ENCODE data around the gene TMEM239.

TMEM239 gene

GRCh38 chr20:2795451-2795850 is 20.7 kb upstream of the TMEM239 start:
- ATAC-seq (replicated peaks) = no peak
- H3K9me3 Mint-ChIP-seq = no peaks in the 10 kb centered on the region
- H3K4me3 Mint-ChIP-seq = no peak overlapping the region
- peaks cover 13 to 23% of the 10 kb centered on the region in 2 donors for H3K4me1 Mint-ChIP-seq
- no peak for DNase-seq
- no peak overlapping the region for H3K27ac Mint-ChIP-seq
- peaks cover 31 to 63% of the 10 kb centered on the region in 2 donors for H3K27me3 Mint-ChIP-seq
- peaks cover 0 to 2% of the 10 kb centered on the region in 2 donors for H3K36me3 Mint-ChIP-seq

GRCh38 chr20:2796011-2796660 is 20.0 kb upstream of the TMEM239 start:
- peaks cover 0 to 2% of the 10 kb centered on the region in 2 donors for H3K36me3 Mint-ChIP-seq
- ATAC-seq (replicated peaks) (no peak), DNase-seq (no peak)
- H3K9me3 Mint-ChIP-seq = no peaks in the 10 kb centered on the region
- peaks cover 18 to 29% of the 10 kb centered on the region in 2 donors for H3K4me1 Mint-ChIP-seq
- H3K4me3 Mint-ChIP-seq = no peak overlapping the region
- H3K27me3 Mint-ChIP-seq = peaks cover 36 to 68% of the 10 kb centered on the region in 2 donors
- H3K27ac Mint-ChIP-seq = no peak overlapping the region

- no peak for DNase-seq
- H3K27me3 Mint-ChIP-seq = peaks cover 42 to 72% of the 10 kb centered on the region in 2 donors
- ATAC-seq (replicated peaks) = no peak
- no peaks in the 10 kb centered on the region for H3K9me3 Mint-ChIP-seq
- peaks cover 21 to 33% of the 10 kb centered on the region in 2 donors for H3K4me1 Mint-ChIP-seq
- no peak overlapping the region for H3K4me3 Mint-ChIP-seq
- no peak overlapping the region for H3K27ac Mint-ChIP-seq
- H3K36me3 Mint-ChIP-seq = peaks cover 0 to 2% of the 10 kb centered on the region in 2 donors
Observed at GRCh38 chr20:2797136-2797983, 18.8 kb upstream of the TMEM239 start.

- H3K4me3 Mint-ChIP-seq = no peak overlapping the region
- peaks cover 23 to 33% of the 10 kb centered on the region in 2 donors for H3K4me1 Mint-ChIP-seq
- H3K27me3 Mint-ChIP-seq = peaks cover 42 to 74% of the 10 kb centered on the region in 2 donors
- no peak overlapping the region for H3K27ac Mint-ChIP-seq
- peaks cover 0 to 2% of the 10 kb centered on the region in 2 donors for H3K36me3 Mint-ChIP-seq
- DNase-seq (no peak), ATAC-seq (replicated peaks) (no peak)
- H3K9me3 Mint-ChIP-seq = no peaks in the 10 kb centered on the region
Observed at GRCh38 chr20:2798095-2798805, 17.9 kb upstream of the TMEM239 start.

GRCh38 chr20:2798814-2799213 is 17.4 kb upstream of the TMEM239 start:
- Mint-ChIP-seq H3K4me1 (peaks cover 23 to 33% of the 10 kb centered on the region in 2 donors), H3K27ac (no peak overlapping the region), H3K36me3 (peaks cover 0 to 2% of the 10 kb centered on the region in 2 donors), H3K4me3 (peak overlapping the region in 1 of 2 donors; percentile 29), H3K9me3 (no peaks in the 10 kb centered on the region), H3K27me3 (peaks cover 37 to 71% of the 10 kb centered on the region in 2 donors)
- peak in 1 of 2 donors; percentile 1 for ATAC-seq (replicated peaks)
- no peak for DNase-seq

- Mint-ChIP-seq H3K27me3 (peaks cover 39 to 71% of the 10 kb centered on the region in 2 donors), H3K9me3 (no peaks in the 10 kb centered on the region)
Observed at GRCh38 chr20:2799271-2799670, 16.9 kb upstream of the TMEM239 start.

GRCh38 chr20:2799688-2800520 is 16.3 kb upstream of the TMEM239 start:
- ATAC-seq (replicated peaks) (peak; percentile 4 to 11), DNase-seq (no peak)
- Mint-ChIP-seq H3K27ac (peak overlapping the region; percentile 90), H3K36me3 (peaks cover 0 to 2% of the 10 kb centered on the region in 2 donors), H3K4me3 (peak overlapping the region; percentile 84 to 88), H3K27me3 (peaks cover 43 to 71% of the 10 kb centered on the region in 2 donors), H3K9me3 (no peaks in the 10 kb centered on the region), H3K4me1 (peaks cover 23 to 33% of the 10 kb centered on the region in 2 donors)

More at GRCh38 chr20:2799271-2799670, 16.9 kb upstream of the TMEM239 start:
- ATAC-seq (replicated peaks) (no peak), DNase-seq (no peak)
- Mint-ChIP-seq H3K27ac (peak overlapping the region; percentile 90), H3K4me1 (peaks cover 23 to 33% of the 10 kb centered on the region in 2 donors), H3K4me3 (peak overlapping the region; percentile 84 to 88), H3K36me3 (peaks cover 0 to 2% of the 10 kb centered on the region in 2 donors)

GRCh38 chr20:2800521-2801285 is 15.5 kb upstream of the TMEM239 start, which contains the start of gene CPXM1:
Gene CPXM1 (minus strand): TSS chr20:2800627. CDS start chr20:2800572, 55 bp downstream.
- H3K36me3 Mint-ChIP-seq = peaks cover 0 to 2% of the 10 kb centered on the region in 2 donors
- peak; percentile 80 for ATAC-seq (replicated peaks)
- peak within 1 kb of the TSS; percentile 84 to 88 for H3K4me3 Mint-ChIP-seq
- no peaks in the 10 kb centered on the region for H3K9me3 Mint-ChIP-seq
- H3K4me1 Mint-ChIP-seq = peaks cover 23 to 33% of the 10 kb centered on the region in 2 donors
- H3K27ac Mint-ChIP-seq = peak within 1 kb of the TSS; percentile 90
- DNase-seq = peak; percentile 49
- H3K27me3 Mint-ChIP-seq = peaks cover 49 to 76% of the 10 kb centered on the region in 2 donors

- H3K4me1 Mint-ChIP-seq = peaks cover 23 to 33% of the 10 kb centered on the region in 2 donors
- H3K27ac Mint-ChIP-seq = peak overlapping the region; percentile 90
- peak; percentile 6 to 12 for ATAC-seq (replicated peaks)
- no peak for DNase-seq
- H3K4me3 Mint-ChIP-seq = peak overlapping the region; percentile 66 to 88
- H3K9me3 Mint-ChIP-seq = no peaks in the 10 kb centered on the region
- H3K36me3 Mint-ChIP-seq = peaks cover 0 to 2% of the 10 kb centered on the region in 2 donors
- H3K27me3 Mint-ChIP-seq = peaks cover 54 to 82% of the 10 kb centered on the region in 2 donors
Observed at GRCh38 chr20:2801286-2801728, 14.9 kb upstream of the TMEM239 start.

- Mint-ChIP-seq H3K4me1 (peaks cover 19 to 26% of the 10 kb centered on the region in 2 donors), H3K27me3 (peaks cover 55 to 78% of the 10 kb centered on the region in 2 donors), H3K9me3 (no peaks in the 10 kb centered on the region), H3K36me3 (no peaks in the 10 kb centered on the region), H3K27ac (no peak overlapping the region), H3K4me3 (no peak overlapping the region)
- DNase-seq (no peak), ATAC-seq (replicated peaks) (no peak)
Observed at GRCh38 chr20:2804041-2804828, 11.9 kb upstream of the TMEM239 start.

GRCh38 chr20:2804852-2805688 is 11.1 kb upstream of the TMEM239 start:
- Mint-ChIP-seq H3K9me3 (no peaks in the 10 kb centered on the region), H3K4me3 (no peak overlapping the region), H3K4me1 (peaks cover 11 to 18% of the 10 kb centered on the region in 2 donors), H3K27me3 (peaks cover 47 to 73% of the 10 kb centered on the region in 2 donors), H3K36me3 (no peaks in the 10 kb centered on the region), H3K27ac (no peak overlapping the region)
- ATAC-seq (replicated peaks) (no peak), DNase-seq (no peak)
